Fibroblast of lung (primary cell): ENCODE data around the gene INCA1.

Source experiments
- CTCF ChIP-seq, 2 donors: IDR thresholded peaks in 1 of 2; conservative IDR thresholded peaks in 1 of 2; 1 replicate in 1 of 2; 2 replicates in 1 of 2; pipeline ENCODE4 v1.5.1; 2011 to 2012; ENCODE audit warnings: low read length in 2 of 2, control low read depth in 1 of 2, inconsistent platforms in 1 of 2, low read depth in 1 of 2, mild to moderate bottlenecking in 1 of 2
- EZH2 ChIP-seq: IDR thresholded peaks from 2 replicates; pipeline ENCODE4 v1.5.1; 2012; ENCODE audit warnings: low read length, control low read depth, mild to moderate bottlenecking; ENCODE audit errors: missing control alignments

- no peak for TF ChIP-seq CTCF (conservative IDR thresholded peaks at IDR 0.05 in 1 of 2, IDR thresholded peaks at IDR 0.05 in 1 of 2; ENCODE audit: low read depth in 1 of 2, low read length in 2 of 2)
- TF ChIP-seq EZH2: no peak
These were observed 38.0 kb upstream of the INCA1 start, which contains the start of gene SLC52A1 for GRCh38 chr17:5035315-5035714.
